Activated T-cell treated with anti-CD3 and anti-CD28 coated beads, Interleukin-2, amount 50 U/mL, for 48 hours (primary cell): ENCODE data around the gene CSAD.
A peak's percentile ranks its signal among the peaks of the same experiment; 100 is the strongest.
"Not testable (repeated sequence)": the region's sequence is repeated elsewhere in the genome, so short reads cannot be mapped to it uniquely, and the experiment has no call there.

Source experiments
- DNase-seq, 2 experiments: peaks; one replicate each; pipeline ENCODE4 v3.0.0-alpha.2; 2020

The CSAD gene

GRCh38 chr12:53178803-53179202 is 1.9 kb downstream of the CSAD start:
- DNase-seq: peak; percentile 6 to 13

GRCh38 chr12:53177447-53177846 is 3.3 kb downstream of the CSAD start:
- peak in 1 of 2 experiments; percentile 10 for DNase-seq

- peak in 1 of 2 experiments; percentile 5 for DNase-seq
Observed at GRCh38 chr12:53176750-53177149, 4.0 kb downstream of the CSAD start.

DNA sequence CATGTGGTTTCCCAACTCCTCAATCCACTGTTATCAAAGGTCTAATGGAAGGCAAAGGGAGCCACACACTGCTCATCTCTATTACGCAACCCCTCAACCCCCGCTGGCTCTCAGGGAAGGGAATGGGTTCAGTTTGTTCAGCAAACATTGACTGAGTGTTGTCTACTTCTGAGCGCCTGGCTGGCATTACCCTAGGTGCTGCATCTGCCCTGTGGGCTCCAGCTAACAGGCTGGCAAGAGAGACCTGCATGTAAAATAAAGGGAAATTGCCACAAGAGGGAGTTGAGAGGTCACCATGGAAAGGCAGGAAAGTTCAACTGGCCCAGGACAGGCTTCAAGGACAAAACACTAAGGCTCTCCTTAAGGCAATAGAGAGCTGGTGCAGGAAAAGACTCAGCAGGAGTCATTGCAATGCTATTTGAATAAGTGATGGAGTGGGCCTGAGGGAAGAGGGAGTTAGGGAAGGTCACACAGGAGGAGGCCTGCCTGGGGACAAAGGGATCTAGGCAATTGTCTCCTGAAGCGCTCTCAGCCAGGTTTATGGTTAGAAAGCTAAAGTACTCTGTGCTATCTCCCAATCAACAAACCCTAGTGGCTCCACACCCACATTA is 5.7 kb downstream of the CSAD start:
- DNase-seq: peak; percentile 12 to 15

DNA sequence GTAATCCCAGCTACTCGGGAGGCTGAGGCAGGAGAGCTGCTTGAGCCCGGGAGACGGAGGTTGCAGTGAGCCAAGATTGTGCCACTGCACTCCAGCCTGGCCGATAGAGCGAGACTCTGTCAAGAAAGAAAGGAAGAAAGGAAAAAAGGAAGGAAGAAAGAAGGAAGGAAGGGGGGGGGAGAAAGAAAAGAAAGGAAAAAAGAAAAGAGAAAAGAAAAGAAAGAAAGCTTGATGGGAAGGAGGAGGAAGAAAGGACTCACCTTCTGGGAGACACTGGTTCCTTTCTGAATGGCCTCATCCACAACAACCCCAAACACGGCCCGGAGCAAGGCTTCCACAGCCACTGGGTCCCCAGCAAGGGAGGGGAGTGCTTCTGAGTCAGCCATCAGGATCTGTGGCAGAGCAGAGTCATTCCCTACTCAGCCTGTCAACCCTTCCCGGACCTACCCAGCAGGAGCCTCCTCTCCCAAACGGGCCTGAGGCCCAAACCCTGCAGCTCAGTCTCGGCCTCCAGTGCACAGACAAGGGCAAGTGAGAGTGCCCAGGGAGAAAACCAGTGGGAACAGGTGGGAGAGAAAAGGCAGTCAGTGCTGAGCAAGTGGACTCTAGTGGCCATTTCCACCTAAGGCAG is 7.5 kb downstream of the CSAD start:
- DNase-seq: peak in 1 of 2 experiments; percentile 14

DNA sequence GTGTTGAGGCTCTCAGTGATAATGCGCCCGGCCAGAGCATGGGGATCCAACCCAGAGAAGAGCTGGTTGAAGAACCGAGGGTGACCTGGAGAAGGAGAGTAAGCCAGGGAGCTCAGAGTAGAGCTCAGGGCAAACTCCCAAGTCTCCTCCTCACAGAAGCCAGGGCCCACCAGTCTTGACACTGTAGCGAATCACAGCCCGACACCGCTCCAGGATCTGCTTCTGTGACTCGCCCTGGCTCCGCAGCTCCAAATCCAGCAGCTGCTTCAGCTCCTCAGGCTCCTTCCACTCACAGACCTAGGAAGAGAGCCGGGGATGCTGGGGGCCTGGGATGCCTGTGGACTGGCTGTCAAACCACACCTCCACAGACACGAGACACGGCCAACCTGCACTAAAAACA is 8.4 kb downstream of the CSAD start:
- DNase-seq: peak in 1 of 2 experiments; percentile 5

DNA sequence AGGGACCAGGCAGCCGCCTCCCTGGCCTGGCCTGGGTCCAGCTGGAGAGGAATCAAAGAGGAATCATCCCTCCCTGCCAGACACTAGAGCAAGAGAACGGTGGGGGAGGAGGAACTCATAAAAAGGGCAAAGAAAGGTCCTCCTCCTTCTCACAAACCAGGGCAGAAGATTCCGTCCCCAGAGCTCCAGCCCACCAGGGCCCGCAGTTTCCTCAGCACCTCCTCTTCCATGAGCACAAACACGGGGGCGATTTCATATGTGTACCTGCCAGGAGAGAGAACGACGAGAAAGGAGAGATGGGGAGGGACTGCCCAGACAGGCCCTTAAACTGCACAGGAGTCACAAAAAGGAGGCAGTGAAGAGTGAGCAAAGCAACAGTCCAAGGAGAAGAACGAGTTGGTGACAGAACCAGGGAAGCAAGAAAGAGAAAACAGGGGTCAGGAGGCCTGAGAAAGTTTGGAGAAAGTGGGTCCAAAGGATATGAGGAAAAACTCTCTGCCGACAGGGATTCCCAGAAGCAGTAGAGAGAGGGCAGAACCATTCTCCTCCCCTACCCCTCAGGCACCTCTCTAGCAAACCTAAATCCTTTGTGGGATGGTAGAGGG is 8.9 kb downstream of the CSAD start:
- peak in 1 of 2 experiments; percentile 2 for DNase-seq

- DNase-seq: peak in 1 of 2 experiments; percentile 10
Observed at GRCh38 chr12:53170876-53171724, 9.6 kb downstream of the CSAD start.

DNA sequence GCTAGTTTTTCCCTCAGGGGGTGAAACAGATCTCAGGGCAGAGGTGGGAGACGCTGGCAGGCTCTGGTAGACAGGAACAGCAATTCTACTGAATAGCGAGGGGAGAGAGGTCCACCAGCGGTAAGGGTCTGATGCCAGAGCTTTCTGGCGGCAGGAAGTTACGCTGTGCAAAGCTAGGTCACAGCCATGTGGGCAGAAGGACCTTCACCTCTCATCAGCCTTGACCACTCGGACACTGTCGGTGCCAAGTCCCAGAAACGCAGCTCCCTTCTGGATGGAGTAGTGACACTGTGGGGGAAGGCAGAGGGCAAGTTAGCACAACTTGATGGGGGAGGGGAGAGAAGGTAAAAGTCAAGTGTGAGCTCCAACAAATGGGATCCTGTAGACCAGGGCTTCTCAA is 10.5 kb downstream of the CSAD start:
- peak in 1 of 2 experiments; percentile 10 for DNase-seq

GRCh38 chr12:53169644-53170043 is 11.1 kb downstream of the CSAD start:
- DNase-seq: peak in 1 of 2 experiments; percentile 8

GRCh38 chr12:53166837-53167236 is 13.9 kb downstream of the CSAD start:
- DNase-seq: no peak

GRCh38 chr12:53163008-53163407 is 17.7 kb downstream of the CSAD start:
- DNase-seq: not testable (repeated sequence)

DNA sequence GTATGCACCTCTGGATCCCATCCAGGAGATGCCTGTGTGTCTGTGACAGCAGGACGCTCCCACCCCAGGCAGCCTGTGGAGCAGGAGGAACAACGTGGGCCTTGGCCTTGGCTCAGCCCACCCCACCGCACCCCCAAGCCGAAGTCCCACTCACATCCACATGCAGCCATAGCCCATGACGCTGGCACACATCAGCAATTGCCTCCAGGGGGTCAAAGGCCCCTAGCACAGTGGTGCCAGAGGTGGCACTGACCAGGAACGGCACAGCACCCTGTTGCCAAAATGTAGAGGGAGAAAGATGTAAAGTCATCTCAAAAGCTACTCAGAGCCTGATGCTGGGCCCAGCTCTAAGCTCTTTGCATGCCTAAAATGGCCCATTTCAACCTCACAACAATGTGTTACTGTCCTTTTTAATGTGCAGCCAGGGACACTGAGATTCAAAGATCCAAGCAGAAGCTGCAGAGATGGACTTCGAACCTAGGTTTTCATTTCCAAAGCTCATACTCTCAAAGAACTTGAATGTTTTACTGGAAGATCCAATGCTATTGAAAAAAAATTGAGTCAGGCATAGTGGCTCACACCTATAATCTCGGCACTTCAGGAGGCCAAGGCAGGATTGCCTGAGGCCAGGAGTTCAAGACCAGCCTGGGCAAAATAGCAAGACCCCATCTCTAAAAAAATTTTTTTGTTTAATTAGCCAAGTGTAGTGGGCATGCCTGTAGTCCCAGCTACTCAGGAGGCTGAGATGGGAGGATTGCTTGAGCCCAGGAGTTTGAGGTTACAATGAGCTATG is 19.4 kb downstream of the CSAD start:
- no peak for DNase-seq

GRCh38 chr12:53160673-53161072 is 20.1 kb downstream of the CSAD start:
- DNase-seq: no peak

DNA sequence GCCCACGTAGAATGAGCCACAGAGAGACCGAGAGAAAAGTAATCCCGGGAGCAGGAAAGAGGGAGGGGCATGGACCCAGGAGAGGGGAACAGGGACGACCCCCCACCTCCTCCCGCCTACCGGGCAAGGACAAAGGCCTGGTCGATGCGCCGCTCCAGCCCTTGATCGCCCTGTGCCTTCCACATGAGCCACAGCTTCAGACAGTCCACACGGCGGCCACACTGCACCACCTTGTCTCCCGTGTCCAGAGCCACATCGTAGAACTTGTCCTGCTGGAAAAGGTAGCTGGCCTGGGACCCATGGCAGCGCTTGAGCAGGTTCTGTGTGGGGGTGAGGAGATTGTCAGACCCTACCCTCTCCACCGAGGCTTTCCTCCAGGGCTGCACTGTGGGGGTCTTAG is 20.7 kb downstream of the CSAD start:
- no peak for DNase-seq

DNA sequence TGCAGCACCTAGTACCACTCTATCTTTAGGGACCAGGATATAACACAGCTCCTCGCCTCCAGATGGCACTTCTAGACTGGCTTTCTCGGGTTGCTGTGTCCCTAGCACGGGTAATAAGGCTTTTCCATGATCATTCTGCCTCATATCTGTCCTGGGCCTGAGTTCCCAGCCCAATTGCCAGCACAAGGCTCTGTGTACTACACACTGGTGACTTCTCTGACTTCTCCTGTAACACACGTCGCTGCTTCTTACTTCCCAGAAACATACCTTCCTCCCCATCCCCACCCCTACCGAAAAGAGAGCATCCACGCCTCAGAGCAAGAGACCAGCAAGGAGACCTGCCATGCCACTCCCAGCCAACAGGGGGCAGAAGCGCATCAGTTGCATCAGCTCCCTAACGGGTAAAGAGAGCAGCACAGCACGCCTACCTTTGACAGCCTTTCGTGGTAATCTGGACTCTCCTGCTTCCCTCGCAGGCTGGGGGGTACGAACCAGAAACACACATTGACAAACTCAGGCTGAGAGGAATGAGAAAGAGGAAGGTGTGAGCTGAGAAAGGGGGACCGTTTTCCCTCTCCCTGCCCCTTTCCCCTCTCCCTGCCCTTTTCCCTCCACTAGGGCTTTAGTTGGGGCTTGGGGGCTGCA is 21.4 kb downstream of the CSAD start:
- peak; percentile 96 to 98 for DNase-seq

DNA sequence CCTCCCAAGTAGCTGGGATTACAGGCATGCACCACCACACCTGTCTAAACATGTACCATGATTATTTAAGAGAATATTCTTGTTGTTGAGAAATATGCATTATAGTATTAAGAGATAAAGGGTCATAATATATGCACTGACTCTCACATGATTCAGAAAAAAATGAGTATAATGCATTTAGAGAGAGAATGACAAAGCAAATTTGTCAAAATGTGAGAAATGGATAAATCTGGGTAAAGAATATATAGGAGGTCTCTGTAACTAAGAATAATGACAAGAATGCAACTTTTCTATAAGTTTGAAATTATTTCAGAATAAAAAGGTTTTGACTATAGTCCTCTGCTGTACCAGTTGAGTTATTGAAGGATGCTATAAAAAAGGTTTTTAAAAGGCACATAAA is 28.3 kb downstream of the CSAD start:
- no peak for DNase-seq

GRCh38 chr12:53151039-53151438 is 29.7 kb downstream of the CSAD start:
- no peak for DNase-seq

DNA sequence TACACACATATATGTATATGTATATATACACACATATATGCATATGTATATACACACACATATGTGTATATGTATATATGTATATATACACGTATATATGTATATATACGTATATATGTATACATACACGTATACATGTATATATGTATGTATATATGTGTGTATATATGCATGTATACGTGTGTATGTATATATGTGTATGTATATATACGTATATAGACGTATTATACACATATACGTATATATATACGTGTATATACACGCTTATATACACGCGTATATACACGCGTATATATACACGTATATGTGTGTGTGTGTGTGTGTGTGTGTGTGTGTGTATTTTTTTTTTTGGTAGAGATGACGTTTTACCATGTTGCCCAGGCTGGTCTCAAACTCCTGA is 33.1 kb downstream of the CSAD start:
- no peak for DNase-seq

DNA sequence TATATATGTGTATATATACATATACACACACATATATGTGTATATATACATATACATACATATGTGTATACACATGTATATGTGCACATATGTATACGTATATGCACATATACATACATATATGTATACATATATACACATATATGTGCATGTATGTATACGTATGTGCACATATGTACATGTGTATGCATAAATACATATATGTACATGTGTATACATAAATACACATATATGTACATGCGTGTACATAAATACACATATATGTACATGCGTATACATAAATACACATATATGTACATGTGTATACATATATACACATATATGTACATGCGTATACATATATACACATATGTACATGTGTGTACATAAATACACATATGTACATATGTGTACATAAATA is 33.5 kb downstream of the CSAD start:
- DNase-seq: no peak

DNA sequence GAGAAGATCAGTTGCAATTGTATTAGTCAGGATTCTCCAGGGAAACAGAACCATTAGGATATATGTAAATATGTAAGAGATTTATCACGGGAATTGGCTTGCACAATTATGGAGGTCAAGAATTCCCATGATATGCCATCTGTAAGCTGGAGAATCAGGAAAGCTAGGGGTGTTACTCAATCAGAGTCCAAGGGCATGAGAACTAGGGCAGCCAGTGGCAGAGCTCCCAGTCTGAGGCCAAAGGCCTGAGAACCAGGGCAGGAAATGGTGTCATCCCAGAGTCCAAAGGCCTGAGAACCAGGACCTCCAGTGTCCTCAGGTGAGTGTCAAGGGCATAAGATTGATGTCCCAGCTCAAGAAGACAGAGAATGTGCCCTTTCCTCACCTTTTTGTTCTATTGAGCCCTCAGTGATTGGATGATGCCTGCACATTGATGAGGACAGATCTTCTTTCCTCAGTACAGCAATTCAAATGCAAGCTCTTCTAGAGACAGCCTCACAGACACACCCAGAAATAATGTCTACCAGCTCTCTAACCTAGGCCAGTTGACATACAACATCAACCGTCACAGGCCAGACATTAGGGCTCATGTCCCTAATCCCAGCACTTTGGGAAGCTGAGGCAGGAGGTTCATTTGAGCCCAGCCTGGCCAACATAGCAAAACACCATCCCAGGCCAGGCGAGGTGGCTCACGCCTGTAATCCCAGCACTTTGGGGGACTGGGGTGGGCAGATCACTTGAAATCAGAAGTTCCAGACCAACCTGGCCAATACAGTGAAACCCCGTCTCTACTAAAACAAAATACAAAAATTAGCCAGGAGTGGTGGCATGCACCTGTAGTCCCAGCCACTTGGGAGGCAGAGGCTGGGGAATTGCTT is 35.1 kb downstream of the CSAD start:
- DNase-seq: no peak
